Subcutaneous adipose tissue (tissue), 4 donors: ENCODE measurements around the gene KIAA1217. TPM values are rescaled to one million over a fixed set of nuclear protein-coding genes. Genes with fewer than 3 reads are reported as not detected.

Experiments
- CTCF ChIP-seq: fragments of 450-650 bp; IDR thresholded peaks from one replicate; pipeline ENCODE4 v1.5.1; 2016; ENCODE audit warnings: low read depth, mild to moderate bottlenecking, control low read depth, antibody characterized with exemption, moderate library complexity
- total RNA-seq, 4 donors: library from RNA; depleted of rRNA; stranded (reverse); fragments of >200 nt; gene quantifications; one replicate each; pipeline ENCODE4 v1.1.0, GENCODE V29; 2016

The KIAA1217 gene
- total RNA-seq, 4 donors from 2014 or later = 10.7 to 91.6 (median 27.5) TPM

- TF ChIP-seq CTCF = no peak
Measured at GRCh38 chr10:24541239-24541753, 332.4 kb downstream of the KIAA1217 start.

- TF ChIP-seq CTCF = no peak
Measured at GRCh38 chr10:24542314-24543270, 333.7 kb downstream of the KIAA1217 start.

DNA sequence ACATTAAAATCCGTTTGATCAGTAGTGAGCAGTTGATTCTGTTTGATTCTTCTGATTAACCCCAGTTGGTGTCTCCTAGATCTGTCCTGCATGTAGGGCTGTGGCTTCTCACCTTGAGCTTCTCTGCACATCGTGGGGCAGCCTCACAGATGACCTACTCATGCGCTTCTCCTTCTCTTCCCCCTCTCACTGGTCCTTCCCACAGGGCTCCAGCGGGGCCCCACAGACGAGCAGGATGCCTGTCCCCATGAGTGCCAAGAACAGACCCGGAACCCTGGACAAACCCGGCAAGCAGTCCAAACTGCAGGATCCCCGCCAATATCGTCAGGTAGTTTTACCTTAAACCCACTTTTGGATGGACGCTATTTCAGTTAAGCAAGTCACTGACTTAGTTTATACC lies 335.8 kb downstream of the KIAA1217 start:
- no peak for TF ChIP-seq CTCF

- TF ChIP-seq CTCF = no peak
Measured at GRCh38 chr10:24545585-24545984, 336.6 kb downstream of the KIAA1217 start.

GRCh38 chr10:24550680-24551079 lies 341.7 kb downstream of the KIAA1217 start:
- TF ChIP-seq CTCF = no peak

- TF ChIP-seq CTCF = no peak
Measured at GRCh38 chr10:24551161-24551560, 342.2 kb downstream of the KIAA1217 start.

DNA sequence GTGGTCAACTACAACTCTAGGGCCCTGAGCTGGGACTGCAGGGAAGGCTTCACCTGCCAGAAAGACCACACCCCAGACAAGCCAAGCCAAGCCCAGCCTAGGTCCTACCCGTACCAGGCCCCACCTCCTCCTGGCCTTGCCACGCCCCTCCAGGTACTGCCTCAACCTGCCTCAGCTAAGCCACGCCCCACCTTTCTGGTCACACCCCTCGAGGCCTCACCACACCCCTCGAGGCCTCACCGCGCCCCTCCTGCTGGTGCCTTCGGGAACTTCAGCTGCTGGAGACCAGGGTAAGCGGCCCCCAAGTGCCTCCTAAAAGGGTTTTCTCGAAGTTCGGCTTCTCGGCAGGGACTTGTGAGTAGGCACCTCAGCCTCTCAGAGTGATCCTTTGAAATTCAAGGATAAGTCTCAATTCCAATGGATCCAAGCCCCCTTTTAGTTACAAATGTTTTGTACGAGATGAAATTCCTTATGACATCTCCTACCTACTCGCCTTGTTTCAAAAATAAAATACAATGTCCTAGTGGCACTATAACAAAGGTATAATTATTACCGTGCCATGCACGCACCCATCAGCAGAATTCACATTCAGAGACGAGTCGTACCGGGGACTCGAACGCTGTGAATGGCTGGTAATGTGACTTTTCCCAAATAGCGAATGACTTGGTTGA lies 343.5 kb downstream of the KIAA1217 start:
- TF ChIP-seq CTCF = no peak
